Anterior cingulate cortex (tissue), 58 donors: Measurements from ENCODE around the gene RAP1GAP2.
"Not testable (repeated sequence)": the region's sequence is repeated elsewhere in the genome, so short reads cannot be mapped to it uniquely, and the experiment has no call there.

Source experiments
- DNase-seq, 58 donors: peaks; one replicate each; lab custom pipeline; 2025; lab: John Stamatoyannopoulos, UW

Gene RAP1GAP2

GRCh38 chr17:2871720-2872119, 75.5 kb downstream of the RAP1GAP2 start:
- no peak for DNase-seq

GRCh38 chr17:2872282-2872681, 76.0 kb downstream of the RAP1GAP2 start:
- DNase-seq: no peak

GRCh38 chr17:2874189-2874686, 78.0 kb downstream of the RAP1GAP2 start:
- no peak for DNase-seq

- no peak for DNase-seq
These were observed 79.4 kb downstream of the RAP1GAP2 start for GRCh38 chr17:2875608-2876007.

- no peak for DNase-seq
These were observed 80.2 kb downstream of the RAP1GAP2 start for GRCh38 chr17:2876467-2876866.

- DNase-seq: no peak
These were observed 82.6 kb downstream of the RAP1GAP2 start for GRCh38 chr17:2878751-2879254.

- no peak for DNase-seq
These were observed 83.8 kb downstream of the RAP1GAP2 start for GRCh38 chr17:2880050-2880449.

GRCh38 chr17:2881295-2881694, 85.1 kb downstream of the RAP1GAP2 start:
- DNase-seq: no peak

GRCh38 chr17:2883544-2884213, 87.4 kb downstream of the RAP1GAP2 start:
- no peak for DNase-seq

- DNase-seq: no peak
These were observed 89.5 kb downstream of the RAP1GAP2 start for GRCh38 chr17:2885733-2886132.

- no peak for DNase-seq
These were observed 92.1 kb downstream of the RAP1GAP2 start for GRCh38 chr17:2888326-2888725.

GRCh38 chr17:2889256-2889655, 93.0 kb downstream of the RAP1GAP2 start:
- DNase-seq: no peak

GRCh38 chr17:2890778-2891177, 94.5 kb downstream of the RAP1GAP2 start:
- not testable (repeated sequence) for DNase-seq

GRCh38 chr17:2892305-2892971, 96.2 kb downstream of the RAP1GAP2 start:
- peak in 5 of 58 donors; percentile 3 to 31 (median 20) for DNase-seq

GRCh38 chr17:2893422-2893914, 97.2 kb downstream of the RAP1GAP2 start:
- DNase-seq: peak in 1 of 58 donors; percentile 17

- no peak for DNase-seq
These were observed 98.5 kb downstream of the RAP1GAP2 start for GRCh38 chr17:2894782-2895181.

GRCh38 chr17:2897605-2898004, 101.4 kb downstream of the RAP1GAP2 start:
- DNase-seq: no peak

GRCh38 chr17:2898255-2898926, 102.2 kb downstream of the RAP1GAP2 start:
- no peak for DNase-seq

- DNase-seq: peak in 14 of 58 donors; percentile 5 to 42 (median 20)
These were observed 103.7 kb downstream of the RAP1GAP2 start for GRCh38 chr17:2899906-2900305.

GRCh38 chr17:2900842-2901241, 104.6 kb downstream of the RAP1GAP2 start:
- DNase-seq: no peak

GRCh38 chr17:2901582-2901981, 105.3 kb downstream of the RAP1GAP2 start:
- DNase-seq: no peak
